Transverse colon (tissue), 4 donors: ENCODE measurements around the gene ASB13. TPM values are rescaled to one million over a fixed set of nuclear protein-coding genes. Genes with fewer than 3 reads are reported as not detected.
A peak's percentile ranks its signal among the peaks of the same experiment; 100 is the strongest.

Source experiments
- DNase-seq: peaks from one replicate; pipeline ENCODE4 v3.0.0-alpha.2; 2019
- H3K27ac ChIP-seq, 4 donors: fragments of 200-600 bp; sonication (generic); 2 replicates each; pipeline ENCODE4 v1.5.1; 2016 to 2018; ENCODE audit warnings: inconsistent platforms in 4 of 4
- H3K27me3 ChIP-seq: fragments of 200-600 bp; sonication (generic); 2 replicates; pipeline ENCODE4 v1.5.1; 2017; ENCODE audit warnings: inconsistent platforms
- H3K36me3 ChIP-seq, 4 donors: fragments of 200-600 bp; sonication (generic); 2 replicates each; pipeline ENCODE4 v1.5.1; 2017 to 2019; ENCODE audit warnings: inconsistent platforms in 4 of 4
- H3K4me1 ChIP-seq, 4 donors: fragments of 200-600 bp; sonication (generic); 2 replicates each; pipeline ENCODE4 v1.5.1; 2017 to 2020; ENCODE audit warnings: inconsistent platforms in 4 of 4
- H3K4me3 ChIP-seq, 4 donors: fragments of 200-600 bp; sonication (generic); 1 replicate in 1 of 4; 2 replicates in 3 of 4; pipeline versions ENCODE4 v1.5.1 to v1.6.1; 2017 to 2019; ENCODE audit warnings: inconsistent platforms in 4 of 4
- H3K9me3 ChIP-seq, 2 donors: fragments of 200-600 bp; sonication (generic); 2 replicates each; pipeline ENCODE4 v1.5.1; 2017 to 2019; ENCODE audit warnings: inconsistent platforms in 2 of 2
- CTCF ChIP-seq, 5 experiments: fragments of 200-600 bp in 3 of 5; fragments of 450-650 bp in 2 of 5; sonication (generic) in 3 of 5; IDR thresholded peaks; 1 replicate in 2 of 5; 2 replicates in 3 of 5; pipeline ENCODE4 v1.5.1; 2016 to 2017; ENCODE audit warnings: antibody characterized with exemption in 5 of 5, inconsistent platforms in 3 of 5, mild to moderate bottlenecking in 2 of 5, moderate library complexity in 1 of 5
- EP300 ChIP-seq: sonication (generic); formaldehyde crosslinking; IDR thresholded peaks from one replicate; pipeline ENCODE4 v1.6.1; 2017; ENCODE audit warnings: antibody characterized with exemption, low read depth
- POLR2A ChIP-seq: fragments of 450-650 bp; IDR thresholded peaks from one replicate; pipeline ENCODE4 v1.6.1; 2016; ENCODE audit warnings: antibody characterized with exemption, mild to moderate bottlenecking, moderate library complexity
- POLR2AphosphoS5 ChIP-seq, 3 donors: sonication (generic); formaldehyde crosslinking; IDR thresholded peaks; one replicate each; pipeline ENCODE4 v1.6.1; 2016; ENCODE audit warnings: antibody characterized with exemption in 3 of 3
- WGBS, 2 donors: methylation state at CpG; one replicate each; pipeline ENCODE4 v1.1.5; 2018; ENCODE audit warnings: low coverage in 1 of 2; 5-methylcytosine and 5-hydroxymethylcytosine counted together
- in situ Hi-C, 4 donors: fragments of 200-750 bp; cut with MboI; loops; one replicate each; pipeline versions ENCODE4 v1.15.0 to v1.15.1; 2017; ENCODE audit warnings: low sequenced_read_pairs in 3 of 4, low pct_ligation_motif_present in 1 of 4, low pct_unique_long_range_greater_than_20kb in 1 of 4
- intact Hi-C: fragments of 100-400 bp; cut with DNase I; formaldehyde crosslinking; loops from one replicate; pipeline ENCODE4 v1.15.1; 2023; ENCODE audit warnings: low total_unique reads
- total RNA-seq, 4 donors: library from RNA; depleted of rRNA; stranded (reverse); fragments of >200 nt; gene quantifications; one replicate each; pipeline ENCODE4 v1.1.0, GENCODE V29; 2016

The ASB13 gene
- total RNA-seq, 4 donors from 2014 or later = 14.5 to 73.3 (median 61.0) TPM

- no peak for DNase-seq
- Histone ChIP-seq H3K9me3 (no peaks in the 10 kb centered on the region), H3K4me3 (no peak overlapping the region), H3K27ac (no peak overlapping the region), H3K27me3 (no peaks in the 10 kb centered on the region), H3K4me1 (peaks cover 3 to 51% (median 23%) of the 10 kb centered on the region in 4 donors), H3K36me3 (no peaks in the 10 kb centered on the region)
- 93 to 95% methylated on average over 8 to 11 of the region's 11 CpGs for WGBS, 2 donors
- intact Hi-C loops (no loop called here), in situ Hi-C loops (no loop called here)
- TF ChIP-seq EP300 (no peak), POLR2A (no peak), POLR2AphosphoS5 (IDR thresholded peaks at IDR 0.05) (no peak), CTCF (IDR thresholded peaks at IDR 0.05) (no peak)
Observed at GRCh38 chr10:5649746-5650145, 16.6 kb downstream of the ASB13 start.

GRCh38 chr10:5648494-5649457 is 17.6 kb downstream of the ASB13 start:
- H3K4me3 ChIP-seq = no peak overlapping the region
- TF ChIP-seq POLR2AphosphoS5 (IDR thresholded peaks at IDR 0.05) (no peak), EP300 (no peak), CTCF (IDR thresholded peaks at IDR 0.05) (no peak), POLR2A (no peak)
- peaks cover 10 to 50% (median 21%) of the 10 kb centered on the region in 4 donors for H3K4me1 ChIP-seq
- no peaks in the 10 kb centered on the region for H3K36me3 ChIP-seq
- H3K9me3 ChIP-seq = no peaks in the 10 kb centered on the region
- in situ Hi-C loops (no loop called here), intact Hi-C loops (no loop called here)
- WGBS, 2 donors = 80 to 88% methylated on average over 1 to 50 of the region's 50 CpGs
- no peak for DNase-seq
- H3K27me3 ChIP-seq = no peaks in the 10 kb centered on the region
- no peak overlapping the region for H3K27ac ChIP-seq

- intact Hi-C loops = no loop called here
- H3K27me3 ChIP-seq = no peaks in the 10 kb centered on the region
- no peaks in the 10 kb centered on the region for H3K9me3 ChIP-seq
- no peak for TF ChIP-seq CTCF (IDR thresholded peaks at IDR 0.05)
- no peak for TF ChIP-seq POLR2AphosphoS5 (IDR thresholded peaks at IDR 0.05)
- TF ChIP-seq EP300 = no peak
- TF ChIP-seq POLR2A = no peak
- H3K4me3 ChIP-seq = no peak overlapping the region
- H3K27ac ChIP-seq = peak overlapping the region in 1 of 4 donors; percentile 82
- no peak for DNase-seq
- H3K36me3 ChIP-seq = no peaks in the 10 kb centered on the region
- H3K4me1 ChIP-seq = peaks cover 10 to 42% (median 17%) of the 10 kb centered on the region in 4 donors
- in situ Hi-C loops = no loop called here
- WGBS, 2 donors = 62% methylated on average over 2 to 11 of the region's 11 CpGs
Observed at GRCh38 chr10:5647507-5648240, 18.7 kb downstream of the ASB13 start.
